Body of pancreas (tissue), 4 donors: ENCODE data around the gene POU2F2. TPM values are rescaled to one million over a fixed set of nuclear protein-coding genes. Genes with fewer than 3 reads are reported as not detected.

ENCODE experiments used
- ATAC-seq: fragments of 150-250 bp; one replicate; pipeline ENCODE4 v1.9.1; 2016
- DNase-seq, 4 donors: peaks; one replicate each; pipeline ENCODE4 v3.0.0-alpha.2; 2019
- H3K27ac ChIP-seq, 4 donors: fragments of 200-600 bp; sonication (generic); 1 replicate in 3 of 4; 2 replicates in 1 of 4; pipeline versions ENCODE4 v1.5.1 to v1.6.1; 2016 to 2019; ENCODE audit warnings: mild to moderate bottlenecking in 1 of 4, mixed read lengths in 1 of 4, moderate library complexity in 1 of 4
- H3K27me3 ChIP-seq, 2 donors: fragments of 200-600 bp; sonication (generic); one replicate each; pipeline ENCODE4 v1.6.0; 2016; ENCODE audit warnings: mild to moderate bottlenecking in 1 of 2
- H3K36me3 ChIP-seq, 2 donors: fragments of 200-600 bp; sonication (generic); replicated peaks in 1 of 2; 2 replicates each; pipeline ENCODE4 v1.5.1; 2016; ENCODE audit warnings: low read depth in 2 of 2; ENCODE audit not compliant: insufficient read depth in 1 of 2
- H3K4me1 ChIP-seq: fragments of 200-600 bp; sonication (generic); one replicate; pipeline ENCODE4 v1.6.0; 2016
- H3K4me3 ChIP-seq, 2 donors: fragments of 200-600 bp; sonication (generic); 1 replicate in 1 of 2; 2 replicates in 1 of 2; pipeline ENCODE4 v1.5.1; 2016 to 2019
- H3K9me3 ChIP-seq, 3 donors: fragments of 200-600 bp; sonication (generic); 1 replicate in 2 of 3; 2 replicates in 1 of 3; pipeline ENCODE4 v1.5.1; 2016
- CTCF ChIP-seq, 7 experiments: fragments of 450-650 bp in 4 of 7; fragments of 200-600 bp in 3 of 7; sonication (generic) in 3 of 7; IDR thresholded peaks; one replicate each; pipeline ENCODE4 v1.5.1; 2016 to 2019; ENCODE audit warnings: antibody characterized with exemption in 7 of 7
- POLR2A ChIP-seq, 3 donors: fragments of 450-650 bp; IDR thresholded peaks; one replicate each; pipeline ENCODE4 v1.6.1; 2016; ENCODE audit warnings: antibody characterized with exemption in 3 of 3, mild to moderate bottlenecking in 2 of 3
- WGBS, 2 donors: methylation state at CpG; one replicate each; pipeline ENCODE4 v1.1.5; 2017; 5-methylcytosine and 5-hydroxymethylcytosine counted together
- intact Hi-C: fragments of 100-400 bp; cut with DNase I; formaldehyde crosslinking; loops from one replicate; pipeline ENCODE4 v1.15.1; 2023
- total RNA-seq, 2 donors: library from RNA; depleted of rRNA; stranded (reverse); fragments of >200 nt; gene quantifications; one replicate each; pipeline ENCODE4 v1.1.0, GENCODE V29; 2016

The POU2F2 gene
- total RNA-seq, 2 donors from 2014 or later: under 0.01 to 1.6 TPM

DNA sequence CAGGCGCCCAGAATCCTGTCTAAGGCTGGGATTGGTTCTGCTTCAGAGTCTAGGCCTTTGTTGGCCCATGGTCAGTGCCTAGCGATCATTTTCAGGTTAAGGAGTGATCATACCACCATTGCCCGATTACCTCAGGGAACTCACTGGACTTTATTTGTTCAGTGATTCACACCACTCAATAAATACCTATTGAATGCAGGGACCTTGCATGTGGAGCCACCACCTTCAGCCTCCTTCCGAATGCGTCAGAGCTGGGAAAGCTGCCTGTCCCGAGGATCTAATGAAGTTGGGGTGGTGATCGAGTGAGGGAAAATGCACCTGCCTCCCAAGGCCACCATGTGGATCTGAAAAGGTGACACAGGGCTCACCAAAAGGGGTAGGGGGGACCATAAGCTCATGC, 40.0 kb upstream of the POU2F2 start:
- DNase-seq (peak in 1 of 4 donors; percentile 29), ATAC-seq (no peak)
- intact Hi-C loops: no loop called here
- 58 to 80% methylated on average over 7 of the region's 7 CpGs for WGBS, 2 donors
- Histone ChIP-seq H3K4me1 (peaks cover 13% of the 10 kb centered on the region), H3K9me3 (no peaks in the 10 kb centered on the region), H3K27me3 (peaks cover 0 to 8% of the 10 kb centered on the region in 2 donors), H3K27ac (no peak overlapping the region), H3K36me3 (no peaks in the 10 kb centered on the region), H3K4me3 (no peak overlapping the region)
- TF ChIP-seq CTCF (IDR thresholded peaks at IDR 0.05) (no peak), POLR2A (IDR thresholded peaks at IDR 0.05) (no peak)

DNA sequence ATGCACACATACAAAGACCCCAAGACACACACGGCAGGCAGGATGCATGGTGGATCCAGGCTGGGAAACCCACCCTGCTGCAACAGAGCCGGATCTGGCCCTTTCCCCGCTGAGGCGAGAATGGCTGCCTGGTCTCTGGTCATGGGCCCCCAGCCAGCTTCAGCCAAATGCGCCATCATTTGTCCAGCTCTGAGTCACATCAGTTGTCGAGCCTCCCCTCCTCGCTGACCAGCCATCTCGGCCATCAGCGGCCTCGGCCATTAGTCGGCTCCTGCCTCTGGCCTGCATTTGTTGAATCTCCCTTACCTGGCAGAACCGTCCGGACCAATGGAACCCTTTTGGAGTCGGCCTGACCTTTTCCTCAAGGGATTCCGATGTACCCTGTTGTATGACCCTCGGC, 38.5 kb upstream of the POU2F2 start:
- intact Hi-C loops: no loop called here
- Histone ChIP-seq H3K4me3 (no peak overlapping the region), H3K4me1 (peaks cover under 1% of the 10 kb centered on the region), H3K27ac (no peak overlapping the region), H3K36me3 (no peaks in the 10 kb centered on the region), H3K9me3 (no peaks in the 10 kb centered on the region), H3K27me3 (peaks cover 0 to 6% of the 10 kb centered on the region in 2 donors)
- no peak for DNase-seq
- WGBS, 2 donors: 79 to 84% methylated on average over 10 to 16 of the region's 16 CpGs
- no peak for ATAC-seq
- TF ChIP-seq CTCF (IDR thresholded peaks at IDR 0.05): no peak

DNA sequence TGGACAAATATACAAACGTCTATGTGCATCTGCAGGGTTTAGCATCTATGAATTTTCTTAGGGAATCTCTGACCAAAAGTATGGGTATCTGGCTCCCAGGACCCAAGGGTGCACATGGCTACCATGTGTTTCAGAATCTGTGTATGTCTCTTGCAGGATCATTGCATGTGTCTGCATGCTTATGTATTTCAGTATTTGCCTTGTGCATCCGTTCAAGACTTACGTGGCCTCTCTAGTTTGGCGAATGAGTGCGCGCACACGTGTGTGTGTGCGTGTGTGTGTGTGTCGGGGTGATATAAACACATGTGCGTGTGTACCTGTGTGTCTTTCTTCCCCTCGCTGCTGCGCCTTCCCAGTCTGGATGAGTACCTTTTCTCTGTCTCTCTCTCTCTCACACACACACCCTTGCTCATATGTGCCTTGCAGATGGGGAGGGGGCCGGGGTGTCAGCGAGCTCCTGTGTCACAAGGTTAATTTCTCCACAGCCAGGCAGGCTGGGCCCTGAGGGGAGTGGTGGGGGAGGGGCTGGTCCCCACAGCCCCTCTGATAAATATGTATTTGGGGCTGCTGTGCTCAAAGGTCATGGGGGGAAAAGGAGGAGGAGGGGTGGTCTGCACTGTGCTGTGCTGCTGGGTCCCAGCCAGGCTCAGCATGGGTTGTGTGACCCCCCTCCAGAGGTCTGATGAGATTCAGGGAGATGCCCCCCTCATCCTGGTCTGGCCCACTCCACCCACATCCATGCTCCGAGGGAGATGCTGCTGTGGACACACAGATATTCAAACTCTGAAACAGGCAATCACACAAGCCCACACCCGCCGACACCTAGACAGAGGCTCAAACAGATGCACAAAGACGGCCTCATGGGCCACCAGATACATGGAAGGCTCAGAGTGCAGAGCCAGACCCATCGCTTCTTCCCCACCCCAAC, 37.5 kb upstream of the POU2F2 start:
- Histone ChIP-seq H3K27me3 (no peaks in the 10 kb centered on the region), H3K27ac (no peak overlapping the region), H3K4me1 (no peaks in the 10 kb centered on the region), H3K36me3 (no peaks in the 10 kb centered on the region), H3K9me3 (no peaks in the 10 kb centered on the region), H3K4me3 (no peak overlapping the region)
- 66 to 74% methylated on average over 19 of the region's 19 CpGs for WGBS, 2 donors
- intact Hi-C loops: no loop called here
- ATAC-seq: no peak
- TF ChIP-seq CTCF (IDR thresholded peaks at IDR 0.05): no peak
- TF ChIP-seq POLR2A (IDR thresholded peaks at IDR 0.05): no peak
- DNase-seq: no peak

DNA sequence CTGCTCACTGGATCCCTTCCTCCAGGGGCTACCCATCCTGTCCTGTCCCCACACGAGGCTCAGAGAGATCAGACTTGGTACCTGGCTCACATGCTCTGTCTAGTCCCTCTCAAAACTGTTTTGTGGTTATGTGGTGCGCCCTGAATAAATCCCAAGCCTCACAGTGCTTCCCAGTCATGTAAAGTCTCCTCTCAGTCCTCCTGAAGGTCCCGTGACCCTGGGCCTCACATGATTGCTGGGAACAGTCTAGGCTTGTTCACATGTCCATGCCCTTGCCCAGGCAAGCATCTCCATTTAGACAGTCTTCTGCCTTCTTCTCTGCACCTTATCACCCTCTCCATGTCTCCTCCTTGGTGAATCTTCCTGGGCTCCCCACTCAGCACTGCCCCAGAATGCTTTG, 36.0 kb upstream of the POU2F2 start:
- TF ChIP-seq CTCF (IDR thresholded peaks at IDR 0.05) (no peak), POLR2A (IDR thresholded peaks at IDR 0.05) (no peak)
- Histone ChIP-seq H3K27ac (no peak overlapping the region), H3K4me3 (no peak overlapping the region), H3K27me3 (no peaks in the 10 kb centered on the region), H3K36me3 (no peaks in the 10 kb centered on the region), H3K9me3 (no peaks in the 10 kb centered on the region), H3K4me1 (no peaks in the 10 kb centered on the region)
- ATAC-seq (no peak), DNase-seq (no peak)
- WGBS, 2 donors: 56 to 64% methylated on average over 3 of the region's 3 CpGs
- intact Hi-C loops: no loop called here

DNA sequence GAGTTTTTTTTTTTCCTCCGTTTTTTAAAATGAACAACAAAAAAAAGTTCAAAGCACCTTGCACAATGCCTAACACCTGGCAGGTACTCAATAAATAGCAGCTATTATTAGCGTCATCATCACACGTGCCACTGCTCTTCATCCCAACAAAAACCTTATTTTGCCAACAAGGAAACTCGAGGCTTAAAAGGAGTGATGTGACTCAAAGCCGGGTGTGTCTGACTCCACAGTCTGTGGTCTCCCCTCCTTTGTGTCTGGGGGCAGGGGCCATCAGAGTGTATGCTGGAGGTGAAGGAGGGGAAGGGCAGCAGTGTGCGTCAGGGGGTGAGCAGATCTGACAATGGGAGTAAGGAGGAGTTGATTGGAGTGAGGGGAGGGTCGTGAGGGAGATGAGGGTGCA, 34.1 kb upstream of the POU2F2 start:
- 28 to 43% methylated on average over 7 of the region's 7 CpGs for WGBS, 2 donors
- no peak for TF ChIP-seq POLR2A (IDR thresholded peaks at IDR 0.05)
- TF ChIP-seq CTCF (IDR thresholded peaks at IDR 0.05): no peak
- ATAC-seq (no peak), DNase-seq (no peak)
- Histone ChIP-seq H3K9me3 (no peaks in the 10 kb centered on the region), H3K27me3 (no peaks in the 10 kb centered on the region), H3K27ac (no peak overlapping the region), H3K36me3 (no peaks in the 10 kb centered on the region), H3K4me3 (no peak overlapping the region), H3K4me1 (no peaks in the 10 kb centered on the region)
- intact Hi-C loops: no loop called here
